Aorta (tissue), 5 donors: ENCODE measurements around the gene KRT12. TPM values are rescaled to one million over a fixed set of nuclear protein-coding genes. Genes with fewer than 3 reads are reported as not detected.
A peak's percentile ranks its signal among the peaks of the same experiment; 100 is the strongest.

Source experiments
- ATAC-seq: fragments of 200-7000 bp; cut with Tn5 transposase; one replicate; pipeline ENCODE4 v1.9.1; 2022; ENCODE audit warnings: moderate library complexity; ENCODE audit not compliant: low FRiP score
- DNase-seq, 2 donors: peaks; one replicate each; pipeline ENCODE4 v3.0.0-alpha.2; 2020
- H3K27ac ChIP-seq, 2 donors: one replicate each; pipeline ENCODE4 v1.5.1; 2013; ENCODE audit warnings: low read length in 2 of 2, mild to moderate bottlenecking in 2 of 2, moderate library complexity in 2 of 2, control low read depth in 1 of 2, inconsistent platforms in 1 of 2, low read depth in 1 of 2
- H3K27me3 ChIP-seq, 2 donors: one replicate each; pipeline ENCODE4 v1.6.1; 2013; ENCODE audit warnings: control low read depth in 1 of 2, low read length in 1 of 2, mild to moderate bottlenecking in 1 of 2, moderate library complexity in 1 of 2; ENCODE audit not compliant: insufficient read depth in 2 of 2, control insufficient read depth in 1 of 2
- H3K36me3 ChIP-seq, 2 donors: one replicate each; pipeline ENCODE4 v1.6.1; 2013; ENCODE audit warnings: control low read depth in 1 of 2, low read length in 1 of 2, mild to moderate bottlenecking in 1 of 2; ENCODE audit not compliant: insufficient read depth in 2 of 2, control insufficient read depth in 1 of 2
- H3K4me1 ChIP-seq, 2 donors: one replicate each; pipeline ENCODE4 v1.6.1; 2013; ENCODE audit warnings: low read length in 2 of 2, control low read depth in 1 of 2, mild to moderate bottlenecking in 1 of 2, moderate library complexity in 1 of 2; ENCODE audit not compliant: insufficient read depth in 2 of 2, control insufficient read depth in 1 of 2
- H3K4me3 ChIP-seq, 2 donors: one replicate each; pipeline ENCODE4 v1.5.1; 2013; ENCODE audit warnings: low read length in 2 of 2, control low read depth in 1 of 2, mild to moderate bottlenecking in 1 of 2
- H3K9me3 ChIP-seq: one replicate; pipeline ENCODE4 v1.6.1; 2013; ENCODE audit warnings: mild to moderate bottlenecking, low read length; ENCODE audit not compliant: control insufficient read depth
- WGBS, 2 donors: extraction: QIAGEN DNeasy Blood & Tissue Kit; methylation state at CpG; one replicate each; pipeline ENCODE4 v1.1.7; 2013; 5-methylcytosine and 5-hydroxymethylcytosine counted together
- intact Hi-C, 2 donors: fragments of 100-400 bp; cut with DNase I; formaldehyde crosslinking; loops; one replicate each; pipeline versions ENCODE4 v1.14.2 to v1.15.0; 2022
- polyA plus RNA-seq, 2 donors: library from polyadenylated mRNA; stranded (reverse); fragments of 200-250 nt; gene quantifications; one replicate each; pipeline ENCODE4 v1.2.3, GENCODE V29; 2013
- total RNA-seq, 2 donors: library from RNA; stranded (reverse); fragmentation: NEBNext Ultra II Directional; extraction: Animal tissue kit (Norgen Biotek cat#: 25700); gene quantifications; one replicate each; pipeline ENCODE4 v1.2.1, GENCODE V29; 2021
- donor health status: healthy with polysubstance abuse.
- donor health status: Bipolar disorder and iron deficiency.
- donor health status: DM: no; HTN: no; CAD: no.
- donor health status: DM: no; HTN: no; CAD: no.
- donor health status: DM: yes; HTN: yes; CAD: no.

Gene KRT12
- total and polyA plus RNA-seq, 4 donors = 1.0 TPM; not detected in 3

DNA sequence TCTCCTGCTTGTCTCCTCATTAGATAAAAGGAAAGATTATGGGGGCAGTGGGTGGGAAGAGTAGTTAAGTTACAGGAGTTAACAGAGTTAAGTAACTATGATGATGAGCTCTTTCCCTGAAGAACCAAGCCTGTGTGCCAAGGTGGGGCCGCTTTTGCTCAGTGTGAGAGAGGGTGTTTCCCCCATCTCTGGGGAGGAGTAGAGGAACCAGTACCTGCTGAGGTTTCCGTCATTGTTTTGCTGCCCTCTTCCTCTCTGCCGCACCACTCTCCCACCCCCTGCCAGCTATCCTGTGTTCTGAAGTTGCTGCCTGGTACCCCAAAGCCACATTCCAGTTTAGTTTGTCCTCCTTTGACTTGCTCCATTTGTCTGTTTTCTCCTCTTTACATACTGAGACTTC, 23.8 kb downstream of the KRT12 start:
- peaks cover 0 to 4% of the 10 kb centered on the region in 2 donors for H3K36me3 ChIP-seq
- no peak overlapping the region for H3K4me3 ChIP-seq
- 62 to 87% methylated on average over 3 of the region's 3 CpGs for whole genome bisulfite sequencing, 2 donors
- H3K27me3 ChIP-seq = peaks cover 0 to 1% of the 10 kb centered on the region in 2 donors
- no peaks in the 10 kb centered on the region for H3K4me1 ChIP-seq
- no peaks in the 10 kb centered on the region for H3K9me3 ChIP-seq
- DNase-seq = no peak
- H3K27ac ChIP-seq = no peak overlapping the region
- ATAC-seq = no peak
- intact Hi-C loops = no loop called here

DNA sequence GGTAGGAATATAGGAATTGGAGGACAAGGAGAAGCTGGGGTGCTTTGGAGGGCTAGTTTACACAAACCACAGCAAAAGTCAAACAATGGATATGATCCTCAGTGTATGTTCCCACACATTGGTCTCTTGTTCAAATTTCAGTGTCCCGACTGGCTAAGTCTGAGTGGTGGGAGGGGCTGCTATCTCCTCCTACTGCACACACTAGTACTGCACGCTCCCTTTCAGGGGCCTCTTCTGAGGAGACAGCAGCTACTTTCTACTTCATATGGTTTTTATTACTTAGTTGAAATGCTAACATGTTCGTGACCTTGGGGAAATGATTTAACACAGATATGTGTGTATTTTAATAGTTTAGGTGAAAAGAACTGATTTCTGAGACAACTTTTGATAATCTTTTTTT, 25.8 kb downstream of the KRT12 start:
- no peak for DNase-seq
- no peak for ATAC-seq
- peaks cover 0 to 1% of the 10 kb centered on the region in 2 donors for H3K27me3 ChIP-seq
- no peaks in the 10 kb centered on the region for H3K4me1 ChIP-seq
- H3K27ac ChIP-seq = no peak overlapping the region
- intact Hi-C loops = no loop called here
- no peak overlapping the region for H3K4me3 ChIP-seq
- no peaks in the 10 kb centered on the region for H3K9me3 ChIP-seq
- WGBS, 2 donors = 80 to 87% methylated on average over 3 of the region's 3 CpGs
- H3K36me3 ChIP-seq = peaks cover 0 to 4% of the 10 kb centered on the region in 2 donors

DNA sequence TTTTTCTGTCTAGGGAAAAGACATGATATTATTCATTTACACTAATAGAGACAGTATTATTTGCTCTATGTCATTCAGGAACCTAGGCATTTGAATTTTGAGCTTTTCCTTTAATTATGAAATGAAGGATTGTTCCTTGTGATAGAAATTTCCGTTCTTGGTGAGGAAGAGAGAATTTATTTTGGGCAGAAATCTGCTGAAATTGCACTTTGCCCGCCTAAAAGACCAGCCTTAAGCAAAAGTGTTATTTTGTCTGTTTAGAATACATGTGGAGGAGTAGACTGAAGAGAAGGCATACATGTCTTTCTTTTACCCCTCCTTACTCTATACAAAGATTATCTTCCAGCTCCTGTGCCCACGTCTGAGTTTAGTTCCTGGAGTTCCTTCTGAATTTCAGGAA, 27.8 kb downstream of the KRT12 start:
- DNase-seq = no peak
- Histone ChIP-seq H3K27ac (no peak overlapping the region), H3K27me3 (no peaks in the 10 kb centered on the region), H3K4me1 (no peaks in the 10 kb centered on the region), H3K4me3 (no peak overlapping the region), H3K36me3 (peaks cover 2 to 4% of the 10 kb centered on the region in 2 donors), H3K9me3 (no peaks in the 10 kb centered on the region)
- intact Hi-C loops = no loop called here
- ATAC-seq = no peak
- 66 to 73% methylated on average over 3 of the region's 3 CpGs for WGBS, 2 donors

DNA sequence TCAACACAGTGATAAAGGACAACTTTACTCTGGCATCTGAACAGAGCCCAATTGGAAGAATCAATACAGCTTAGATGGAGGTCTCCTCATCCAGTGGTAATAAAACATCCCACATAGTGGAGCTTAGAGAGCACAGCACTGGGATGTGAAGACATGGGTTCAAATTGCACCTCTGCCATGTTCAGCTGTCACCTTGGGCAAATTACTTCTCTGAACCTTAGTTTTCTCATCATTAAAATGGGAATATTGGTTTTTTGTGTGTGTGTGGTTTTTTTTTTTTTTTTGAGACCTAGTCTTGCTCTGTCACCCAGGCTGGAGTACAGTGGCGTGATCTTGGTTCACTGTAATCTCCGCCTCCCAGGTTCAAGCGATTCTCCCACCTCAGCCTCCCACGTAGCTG, 31.0 kb downstream of the KRT12 start:
- no peak for DNase-seq
- Histone ChIP-seq H3K36me3 (peaks cover 2 to 4% of the 10 kb centered on the region in 2 donors), H3K27me3 (no peaks in the 10 kb centered on the region), H3K4me1 (no peaks in the 10 kb centered on the region), H3K9me3 (no peaks in the 10 kb centered on the region), H3K4me3 (no peak overlapping the region), H3K27ac (no peak overlapping the region)
- no peak for ATAC-seq
- 98% methylated on average over 4 of the region's 4 CpGs for WGBS, 2 donors
- intact Hi-C loops = no loop called here

DNA sequence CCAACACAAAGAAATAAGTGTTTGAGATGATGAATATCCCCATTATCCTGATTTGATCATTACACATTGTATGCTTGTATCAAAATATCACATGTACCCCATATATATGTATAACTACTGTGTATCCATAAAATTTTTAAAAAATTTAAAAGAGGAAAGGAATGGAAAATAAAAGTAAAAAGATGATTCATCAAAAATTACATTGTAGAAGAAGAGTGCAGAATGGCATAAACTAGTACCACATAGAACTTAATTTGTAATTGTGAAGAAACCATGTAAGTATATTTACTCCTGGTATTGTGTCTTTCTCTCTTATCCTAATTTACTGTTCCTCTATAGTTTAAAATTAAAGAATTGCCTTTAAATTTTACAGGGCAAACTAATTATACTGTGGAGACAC, 33.1 kb downstream of the KRT12 start:
- intact Hi-C loops = no loop called here
- no peak overlapping the region for H3K27ac ChIP-seq
- ATAC-seq = no peak

DNA sequence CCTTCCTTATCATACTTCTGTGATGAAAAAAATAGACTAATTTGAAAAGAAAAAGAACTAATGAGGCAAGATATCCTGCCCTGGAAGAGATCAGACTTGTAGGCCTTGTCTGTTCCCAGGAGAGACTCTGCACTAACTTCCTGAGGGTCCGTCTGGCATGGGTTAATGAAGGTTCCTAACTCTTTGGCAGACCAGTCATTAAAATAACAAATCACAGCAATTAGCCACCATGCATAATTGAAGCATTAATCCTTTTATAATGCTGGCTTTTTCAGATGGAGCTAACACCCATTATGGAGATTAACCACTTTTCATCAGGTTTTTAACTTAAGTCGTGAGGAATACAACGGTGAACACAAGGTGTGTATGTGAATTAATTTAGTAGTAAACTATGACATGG, 34.2 kb downstream of the KRT12 start:
- Histone ChIP-seq H3K9me3 (no peaks in the 10 kb centered on the region), H3K27ac (no peak overlapping the region), H3K4me1 (peaks cover 0 to under 1% of the 10 kb centered on the region in 2 donors), H3K27me3 (no peaks in the 10 kb centered on the region), H3K36me3 (peaks cover 0 to 2% of the 10 kb centered on the region in 2 donors), H3K4me3 (no peak overlapping the region)
- ATAC-seq (no peak), DNase-seq (no peak)
- intact Hi-C loops = no loop called here
- 56% methylated on average over 3 of the region's 3 CpGs for WGBS, 2 donors

More for the DNA sequence above, 33.1 kb downstream of the KRT12 start:
- no peak for DNase-seq
- Histone ChIP-seq H3K36me3 (peaks cover 0 to 2% of the 10 kb centered on the region in 2 donors), H3K4me3 (no peak overlapping the region), H3K4me1 (no peaks in the 10 kb centered on the region), H3K27me3 (no peaks in the 10 kb centered on the region), H3K9me3 (no peaks in the 10 kb centered on the region)

DNA sequence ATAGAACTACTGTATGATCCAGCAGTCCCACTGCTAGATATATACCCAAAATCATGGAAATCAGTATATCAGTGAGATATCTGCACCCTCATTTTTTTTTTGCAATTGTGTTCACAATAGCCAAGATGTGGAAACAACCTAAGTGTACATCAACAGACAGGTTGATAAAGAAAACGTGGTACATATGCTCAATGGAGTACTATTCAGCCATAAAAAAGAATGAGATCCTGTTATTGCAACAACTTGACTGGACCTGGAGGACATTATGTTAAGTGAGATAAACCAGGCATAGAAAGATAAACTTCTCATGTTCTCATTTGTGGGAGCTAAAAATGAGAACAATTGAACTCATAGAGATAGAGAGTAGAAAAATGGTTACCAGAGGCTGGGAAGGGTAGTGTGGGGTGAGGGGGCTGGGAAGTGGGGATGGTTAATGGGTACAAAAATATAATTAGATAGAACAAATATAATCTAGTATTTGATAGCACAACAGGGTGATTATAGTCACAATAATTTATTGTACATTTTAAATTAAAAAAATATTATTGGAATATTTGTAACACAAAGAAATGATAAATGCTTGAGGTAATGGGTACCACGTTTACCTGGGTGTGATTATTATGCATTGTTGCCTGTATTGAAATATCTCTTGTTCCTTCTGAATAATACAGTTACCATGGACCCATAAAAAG, 36.8 kb downstream of the KRT12 start:
- H3K9me3 ChIP-seq = no peaks in the 10 kb centered on the region
- H3K27me3 ChIP-seq = no peaks in the 10 kb centered on the region
- intact Hi-C loops = no loop called here
- DNase-seq (no peak), ATAC-seq (no peak)
- no peak overlapping the region for H3K4me3 ChIP-seq
- peaks cover 5 to 7% of the 10 kb centered on the region in 2 donors for H3K4me1 ChIP-seq
- WGBS, 2 donors = 88 to 93% methylated on average over 2 of the region's 2 CpGs
- no peaks in the 10 kb centered on the region for H3K36me3 ChIP-seq
- H3K27ac ChIP-seq = no peak overlapping the region

DNA sequence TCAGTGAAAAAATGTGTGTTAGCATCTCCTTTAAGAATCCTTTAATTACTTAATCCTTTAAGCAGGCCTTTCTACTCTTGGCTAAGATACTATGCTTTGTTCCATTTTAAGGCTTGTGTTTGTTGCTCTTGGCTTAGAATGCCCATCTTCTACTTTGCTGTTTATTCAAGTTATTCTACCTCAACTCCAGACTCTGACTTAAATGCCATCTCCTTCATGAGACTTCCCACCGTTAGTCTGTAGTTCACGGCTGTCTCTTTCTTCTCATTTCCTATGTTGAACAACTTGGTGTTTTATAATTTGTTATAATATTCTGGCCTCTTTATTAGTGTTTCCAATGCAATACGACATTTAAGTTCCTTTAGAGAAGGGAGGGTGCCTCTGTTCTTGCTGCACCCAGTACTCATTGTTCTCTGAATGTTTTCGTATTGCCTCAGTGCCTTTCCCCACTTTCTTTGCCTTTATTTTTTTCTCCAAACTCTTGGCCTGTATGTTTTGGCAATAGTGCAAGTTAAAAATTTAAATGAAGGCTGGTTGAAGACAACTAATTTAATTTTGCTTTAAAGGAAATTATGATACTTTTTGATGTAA, 38.5 kb downstream of the KRT12 start:
- no peaks in the 10 kb centered on the region for H3K9me3 ChIP-seq
- peaks cover 5 to 7% of the 10 kb centered on the region in 2 donors for H3K4me1 ChIP-seq
- H3K27ac ChIP-seq = peak overlapping the region in 1 of 2 donors; percentile 93
- DNase-seq = no peak
- H3K27me3 ChIP-seq = no peaks in the 10 kb centered on the region
- peak; percentile 82 for ATAC-seq
- peak overlapping the region; percentile 20 to 26 for H3K4me3 ChIP-seq
- 1 to 6% methylated on average over 4 of the region's 4 CpGs for WGBS, 2 donors
- no peaks in the 10 kb centered on the region for H3K36me3 ChIP-seq
- intact Hi-C loops = no loop called here
